ENCODE measurements around the gene PCP2. TPM values are rescaled to one million over a fixed set of nuclear protein-coding genes. Genes with fewer than 3 reads are reported as not detected.

Gene PCP2
- total and polyA plus RNA-seq, 2 of the 8 experiments (the other 6 are each of a cell fraction or from before 2014, with no cell fraction given) = not detected

- Histone ChIP-seq H3K14ac (ENCODE audit: insufficient read length) (no peak overlapping the region), H2BK20ac (ENCODE audit: low read length) (no peak overlapping the region), H4K5ac (ENCODE audit: insufficient read length, low read depth, low read length) (no peak overlapping the region), H3K18ac (ENCODE audit: extremely low read depth, low read length) (no peak overlapping the region), H3K23me2 (ENCODE audit: low read depth, low read length) (peaks cover 2% of the 10 kb centered on the region; the same call in 1 of the 2 replicates), H3K9me3 (ENCODE audit: insufficient read depth in 2 of 2, low read depth in 1 of 2, low read length in 1 of 2) (no peaks in the 10 kb centered on the region), H4K8ac (ENCODE audit: extremely low read depth, insufficient read depth, low read length) (no peak overlapping the region), H3K36me3 (ENCODE audit: control insufficient read depth in 2 of 4, insufficient read depth in 4 of 4, low read length in 3 of 4) (peaks cover 2 to 13% (median 7%) of the 10 kb centered on the region in 4 experiments; a peak in 5 of 8 replicates), H2BK12ac (ENCODE audit: low read depth, low read length) (no peak overlapping the region), H3K4me1 (replicated peaks in 1 of 4; ENCODE audit: control insufficient read depth in 3 of 4, insufficient read depth in 4 of 4, low read length in 3 of 4) (no peaks in the 10 kb centered on the region; a peak in 3 of 7 replicates), H3K79me1 (ENCODE audit: low read depth, low read length) (peaks cover 2% of the 10 kb centered on the region), H3K27me3 (replicated peaks in 1 of 4; ENCODE audit: control insufficient read depth in 3 of 4, extremely low read depth in 1 of 4, insufficient read depth in 3 of 4, low read length in 3 of 4) (no peaks in the 10 kb centered on the region), H3K56ac (replicated peaks; ENCODE audit: insufficient read length, low read depth, low read length) (no peak overlapping the region), H2BK15ac (ENCODE audit: low read length) (no peak overlapping the region), H4K20me1 (replicated peaks in 1 of 2; ENCODE audit: control insufficient read depth in 1 of 2, insufficient read depth in 2 of 2, low read length in 2 of 2) (peaks cover 3 to 24% of the 10 kb centered on the region in 2 experiments), H2AK5ac (ENCODE audit: low read depth, low read length) (no peak overlapping the region), H2BK120ac (replicated peaks; ENCODE audit: low read depth, low read length) (no peak overlapping the region), H3K9ac (replicated peaks in 1 of 4; ENCODE audit: extremely low read depth in 1 of 4, low read depth in 3 of 4, low read length in 3 of 4) (no peak overlapping the region), H2BK5ac (ENCODE audit: low read depth, low read length) (no peak overlapping the region; the same call in 1 of the 2 replicates), H3K4me2 (ENCODE audit: insufficient read depth in 1 of 2, low read depth in 2 of 2, low read length in 2 of 2) (no peak overlapping the region), H3K4ac (replicated peaks; ENCODE audit: insufficient read length, low read depth, low read length) (no peak overlapping the region), H2AFZ (ENCODE audit: low read length) (no peak overlapping the region), H3K79me2 (ENCODE audit: control insufficient read depth in 1 of 2, insufficient read depth in 2 of 2, low read length in 2 of 2) (peaks cover 0 to 10% of the 10 kb centered on the region in 2 experiments; a peak in 2 of 4 replicates), H3K4me3 (ENCODE audit: extremely low read depth in 1 of 4, insufficient read depth in 2 of 4, low read depth in 3 of 4, low read length in 4 of 4) (no peak overlapping the region), H3K23ac (ENCODE audit: insufficient read length) (no peak overlapping the region), H3K27ac (ENCODE audit: low read depth, low read length) (no peak overlapping the region), H4K91ac (replicated peaks; ENCODE audit: insufficient read length, low read length) (no peak overlapping the region)
- CTCF ChIA-PET (ENCODE audit: partially characterized antibody) = interaction anchor here (0.6 to 1.7 kb wide), 9 partner anchors 10 to 272 kb away, joined by 3 to 8 read pairs (median 3); partner anchors contain the start of genes PET100 and XAB2
- peak; percentile 93 for FAIRE-seq
- POLR2A ChIA-PET (ENCODE audit: partially characterized antibody) = interaction anchor here (0.6 to 6.2 kb wide), 7 partner anchors 9 to 37 kb away, joined by 3 to 29 read pairs (median 4); partner anchors contain the start of gene PET100
- 87% methylated on average over 7 of the region's 14 CpGs; no CpG with 5 or more reads in 1 of the 2 experiments for WGBS, 2 experiments (ENCODE audit: extremely low coverage in 1 of 2, insufficient coverage in 1 of 2, insufficient read length in 1 of 2, insufficient replicate concordance in 2 of 2, low coverage in 1 of 2, low lambda C conversion rate in 2 of 2, missing lambda C conversion rate in 1 of 2)
- TF ChIP-seq SP4 (IDR thresholded peaks at IDR 0.05; ENCODE audit: low read length) (peak; percentile 89; the same call in 1 of the 2 replicates), YY1 (IDR thresholded peaks at IDR 0.05; ENCODE audit: low read depth, low read length) (no peak)
- peak; percentile 65 to 86 for DNase-seq (ENCODE audit: low read depth in 1 of 2, low spot score in 2 of 2)
Observed at GRCh38 chr19:7605490-7606222, 27.9 kb downstream of the PCP2 start.
